Dermis lymphatic vessel endothelial cell (primary cell): Measurements from ENCODE around the gene GLG1. TPM values are rescaled to one million over a fixed set of nuclear protein-coding genes. Genes with fewer than 3 reads are reported as not detected.

Experiments
- total RNA-seq: library from RNA; depleted of rRNA; stranded (reverse); fragments of >200 nt; gene quantifications from 2 replicates; pipeline ENCODE4 v1.2.1, GENCODE V29; 2014

GLG1 gene
- total RNA-seq = 79.8 and 115 TPM in 2 replicates

DNA sequence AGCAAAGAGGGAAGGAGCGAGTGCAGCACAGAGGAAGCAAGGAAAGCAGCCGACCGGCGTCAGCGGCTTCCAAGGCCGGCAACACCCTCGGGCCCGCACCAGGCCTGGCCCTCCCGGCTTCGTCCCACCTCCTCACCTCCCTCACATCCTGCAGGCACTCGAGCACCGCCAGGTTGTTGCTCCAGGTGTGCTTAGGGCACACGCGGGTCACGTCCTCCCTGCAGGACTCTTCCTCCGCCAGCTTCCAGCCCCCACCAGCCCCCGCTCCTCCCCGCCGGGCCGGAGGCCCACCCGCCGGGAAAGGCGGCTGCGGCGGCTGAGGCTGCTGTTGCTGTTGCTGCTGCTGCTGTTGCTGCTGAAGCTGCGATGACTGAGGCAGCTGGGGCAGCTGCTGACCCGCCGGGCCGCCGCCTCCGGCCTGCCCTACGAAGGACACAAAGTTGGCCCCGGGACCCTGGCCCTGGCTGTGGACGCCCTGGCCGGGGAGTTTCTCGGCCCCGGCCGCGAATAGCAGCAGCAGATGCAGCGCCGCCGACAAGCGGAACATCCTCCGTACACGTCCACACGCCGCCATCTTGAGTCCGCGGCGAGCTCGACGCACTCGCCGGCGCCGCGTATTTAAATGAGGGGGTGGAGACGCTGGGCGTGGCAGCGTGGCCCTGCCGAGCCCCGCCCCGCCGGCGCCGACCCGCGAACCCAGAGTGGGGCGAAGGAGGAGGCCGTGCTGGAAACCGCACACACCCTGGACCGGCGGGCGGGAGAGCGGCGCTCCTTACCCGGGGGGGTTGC is at the start of gene GLG1:
GLG1 (minus strand) TSS at position 594 of the 789 bp plus-strand sequence; CDS start at position 574, 20 bp downstream.

DNA sequence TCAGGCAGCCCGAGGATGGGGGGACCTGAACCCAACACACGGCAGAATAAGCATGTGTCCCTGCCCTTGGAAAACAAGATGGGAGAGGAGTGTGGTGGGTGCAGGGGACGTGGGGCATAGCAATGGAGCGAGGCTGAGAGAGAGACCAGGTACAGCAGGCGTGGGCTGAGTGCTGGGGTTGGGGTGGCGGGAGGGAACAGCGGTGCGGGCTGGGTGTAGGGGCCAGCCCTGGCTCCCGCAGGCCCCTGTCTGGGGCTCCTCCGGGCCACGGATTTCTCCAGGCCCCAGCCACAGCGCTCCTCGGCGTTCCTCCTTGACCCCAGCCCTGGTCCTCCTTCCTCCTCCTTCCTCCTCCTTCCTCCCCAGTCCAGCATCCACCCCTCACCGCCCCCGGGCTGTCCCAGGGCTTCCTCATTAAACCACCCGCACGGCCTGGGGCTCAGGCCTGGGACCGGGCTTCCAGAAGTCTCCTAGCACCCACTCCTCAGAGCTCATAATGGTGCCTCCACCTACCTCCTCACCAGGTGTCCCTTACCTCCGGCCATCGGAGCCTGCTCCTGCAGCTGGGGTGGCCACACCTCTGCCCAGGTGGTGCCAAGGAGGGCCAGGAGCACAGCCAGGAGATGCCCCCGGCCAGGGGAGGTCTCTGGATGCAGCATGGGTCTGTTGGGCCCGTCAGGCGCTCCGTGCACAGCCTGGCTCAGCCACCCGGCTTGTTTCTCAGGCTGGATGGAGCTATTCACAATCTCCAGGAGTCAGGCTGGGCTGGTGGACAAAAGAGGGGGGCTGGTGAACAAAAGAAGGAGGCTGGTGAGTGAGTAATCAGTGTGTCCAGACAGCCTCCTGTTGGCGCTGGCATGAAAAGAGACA is 186.1 kb downstream of the GLG1 start, which contains the start of gene CLEC18B:
CLEC18B (minus strand) TSS at position 867 of the 870 bp plus-strand sequence; CDS start at position 659, 208 bp downstream.

Other genes starting within 250 kb of the GLG1 start
- 0.69 and 0.87 TPM in 2 replicates for gene NPIPB15, start 230.8 kb downstream of the GLG1 start, total RNA-seq
- 0.26 TPM in 1 of 2 replicates, not detected in the other for gene CLEC18B, start 185.6 kb downstream of the GLG1 start, total RNA-seq
- gene RFWD3, start 59.8 kb upstream of the GLG1 start, total RNA-seq = 14.8 and 22.1 TPM in 2 replicates
- gene MLKL, start 93.7 kb upstream of the GLG1 start, total RNA-seq = 8.6 and 16.8 TPM in 2 replicates
- not detected in 2 replicates for gene FA2H, start 167.7 kb upstream of the GLG1 start, total RNA-seq